IMR-90 (cell line): ENCODE measurements around the gene LTF. TPM values are rescaled to one million over a fixed set of nuclear protein-coding genes. Genes with fewer than 3 reads are reported as not detected.

Source experiments
- ATAC-seq: fragments of 200-7000 bp; cut with Tn5 transposase; 2 replicates; pipeline ENCODE4 v1.9.1; 2020; ENCODE audit warnings: low read depth, mild to moderate bottlenecking, moderate library complexity
- BruUV-seq: library from RNA; stranded (reverse); fragments of 400-500 nt; replicated peaks from 2 replicates; lab custom pipeline; 2021; lab: Mats Ljungman, UMichigan
- CTCF ChIA-PET: fragments of 300-600 bp; formaldehyde crosslinking; extraction: SDS; loops from one replicate; lab custom pipeline; 2021; ENCODE audit warnings: antibody characterized with exemption; lab: Yijun Ruan, JAX
- POLR2A ChIA-PET: fragments of 300-600 bp; sonication (Branson Sonifier 250); formaldehyde crosslinking; loops from one replicate; lab custom pipeline; 2022; ENCODE audit warnings: antibody characterized with exemption; ENCODE audit not compliant: unreplicated experiment; lab: Charles Lee
- DNase-seq: peaks from one replicate; pipeline ENCODE4 v3.0.0; 2013
- H2AFZ ChIP-seq: replicated peaks from 2 replicates; pipeline ENCODE3; 2013; ENCODE audit warnings: low read length, mild to moderate bottlenecking; ENCODE audit not compliant: poor library complexity
- H2AK5ac ChIP-seq: 2 replicates; pipeline ENCODE4 v1.6.1; 2013; ENCODE audit warnings: low read depth, low read length, inconsistent platforms
- H2AK9ac ChIP-seq: replicated peaks from 2 replicates; pipeline ENCODE3; 2013; ENCODE audit warnings: mild to moderate bottlenecking, low read depth, low read length, moderate library complexity; ENCODE audit not compliant: poor library complexity
- H2BK120ac ChIP-seq: 2 replicates; pipeline ENCODE4 v1.6.1; 2013; ENCODE audit warnings: low read depth, low read length, inconsistent platforms
- H2BK15ac ChIP-seq: 3 replicates; pipeline ENCODE4 v1.6.1; 2013; ENCODE audit warnings: low read depth, low read length, inconsistent platforms
- H2BK20ac ChIP-seq: 2 replicates; pipeline ENCODE4 v1.6.1; 2013; ENCODE audit warnings: low read depth, mild to moderate bottlenecking, inconsistent platforms, low read length, moderate library complexity
- H2BK5ac ChIP-seq: 2 replicates; pipeline ENCODE4 v1.6.1; 2013; ENCODE audit warnings: mild to moderate bottlenecking, low read depth, low read length, inconsistent platforms; ENCODE audit not compliant: poor library complexity, severe bottlenecking
- H3K14ac ChIP-seq: replicated peaks from 2 replicates; pipeline ENCODE4 v1.6.1; 2013; ENCODE audit warnings: low read depth, low read length, inconsistent platforms
- H3K18ac ChIP-seq: 2 replicates; pipeline ENCODE4 v1.6.1; 2013; ENCODE audit warnings: low read depth, low read length, control low read depth
- H3K23ac ChIP-seq: 2 replicates; pipeline ENCODE4 v1.6.1; 2013; ENCODE audit warnings: low read depth, low read length, inconsistent platforms
- H3K27ac ChIP-seq: 2 replicates; pipeline ENCODE4 v1.5.1; 2013; ENCODE audit warnings: mild to moderate bottlenecking, control low read depth, low read length; ENCODE audit not compliant: insufficient read depth
- H3K27me3 ChIP-seq: 2 replicates; pipeline ENCODE4 v1.6.1; 2013; ENCODE audit warnings: low read length; ENCODE audit not compliant: control insufficient read depth, insufficient read depth
- H3K36me3 ChIP-seq: 2 replicates; pipeline ENCODE4 v1.6.1; 2013; ENCODE audit warnings: low read length, mixed read lengths; ENCODE audit not compliant: control insufficient read depth, insufficient read depth
- H3K4ac ChIP-seq: 2 replicates; pipeline ENCODE4 v1.6.1; 2013; ENCODE audit warnings: low read depth, low read length, inconsistent platforms
- H3K4me1 ChIP-seq: 2 replicates; pipeline ENCODE4 v1.6.1; 2013; ENCODE audit warnings: low read length, mixed read lengths; ENCODE audit not compliant: control insufficient read depth, insufficient read depth
- H3K4me2 ChIP-seq: 2 replicates; pipeline ENCODE4 v1.6.1; 2013; ENCODE audit warnings: low read depth, mild to moderate bottlenecking, control low read depth, low read length, moderate library complexity
- H3K4me3 ChIP-seq: 2 replicates; pipeline ENCODE4 v1.5.1; 2013; ENCODE audit warnings: low read depth, mild to moderate bottlenecking, control low read depth, low read length, moderate library complexity; ENCODE audit not compliant: insufficient read depth
- H3K56ac ChIP-seq: 2 replicates; pipeline ENCODE4 v1.6.1; 2013; ENCODE audit warnings: low read length, inconsistent platforms; ENCODE audit not compliant: insufficient read depth; ENCODE audit errors: extremely low read depth
- H3K79me1 ChIP-seq, 2 experiments: 2 replicates each; pipeline ENCODE4 v1.6.1; 2013; ENCODE audit warnings: low read length in 2 of 2, inconsistent platforms in 1 of 2, low read depth in 1 of 2
- H3K9ac ChIP-seq: 2 replicates; pipeline ENCODE4 v1.6.1; 2013; ENCODE audit warnings: low read depth, low read length, control low read depth
- H3K9me1 ChIP-seq: 2 replicates; pipeline ENCODE4 v1.6.1; 2013; ENCODE audit warnings: low read length, inconsistent platforms; ENCODE audit not compliant: insufficient read depth
- H3K9me3 ChIP-seq: 2 replicates; pipeline ENCODE4 v1.6.1; 2013; ENCODE audit warnings: low read length; ENCODE audit not compliant: control insufficient read depth, insufficient read depth
- H4K20me1 ChIP-seq: 2 replicates; pipeline ENCODE4 v1.6.1; 2013; ENCODE audit warnings: low read length, inconsistent platforms; ENCODE audit not compliant: insufficient read depth
- H4K5ac ChIP-seq: 2 replicates; pipeline ENCODE4 v1.6.1; 2013; ENCODE audit warnings: mild to moderate bottlenecking, low read depth, low read length, control low read depth
- H4K8ac ChIP-seq, 2 experiments: 2 replicates each; pipeline ENCODE4 v1.6.1; 2013; ENCODE audit warnings: low read depth in 2 of 2, low read length in 2 of 2, control low read depth in 1 of 2, inconsistent platforms in 1 of 2
- H4K91ac ChIP-seq: 2 replicates; pipeline ENCODE4 v1.6.1; 2013; ENCODE audit warnings: low read depth, low read length, inconsistent platforms; ENCODE audit not compliant: insufficient read depth
- BHLHE40 ChIP-seq: fragments of 150-350 bp; IDR thresholded peaks from 2 replicates; pipeline ENCODE4 v1.6.1; 2016; ENCODE audit warnings: mild to moderate bottlenecking, low read depth, low read length
- ELK1 ChIP-seq: fragments of 150-350 bp; IDR thresholded peaks from 2 replicates; pipeline ENCODE4 v1.6.1; 2016; ENCODE audit warnings: low read depth, mild to moderate bottlenecking, low read length, moderate library complexity, borderline replicate concordance
- MAFK ChIP-seq: IDR thresholded peaks from 2 replicates; pipeline ENCODE4 v1.6.1; 2012; ENCODE audit warnings: low read depth, low read length, improper control_type of control experiment
- MAZ ChIP-seq: IDR thresholded peaks from 2 replicates; pipeline ENCODE4 v1.6.1; 2012; ENCODE audit warnings: low read depth, mild to moderate bottlenecking, low read length, improper control_type of control experiment, moderate library complexity, borderline replicate concordance
- NFE2L2 ChIP-seq: fragments of 150-350 bp; IDR thresholded peaks from 2 replicates; pipeline ENCODE4 v1.6.1; 2016; ENCODE audit warnings: low read depth, mild to moderate bottlenecking, low read length
- RAD21 ChIP-seq: IDR thresholded peaks from 2 replicates; pipeline ENCODE4 v1.6.1; 2012; ENCODE audit warnings: low read length, improper control_type of control experiment
- WGBS, 2 experiments: methylation state at CpG; one replicate each; pipeline versions ENCODE4 v1.1.5 to v1.1.7; 2013; ENCODE audit warnings: missing lambda C conversion rate in 2 of 2; ENCODE audit not compliant: insufficient read length in 1 of 2; ENCODE audit errors: extremely low coverage in 2 of 2; 5-methylcytosine and 5-hydroxymethylcytosine counted together
- dilution Hi-C: fragments of 300-500 bp; cut with HindIII; formaldehyde crosslinking; loops from one replicate; pipeline ENCODE4 v1.14.3; 2018; ENCODE audit warnings: low sequenced_read_pairs; ENCODE audit not compliant: unreplicated experiment
- in situ Hi-C: fragments of 300-500 bp; cut with MboI; formaldehyde crosslinking; loops from 3 replicates; pipeline ENCODE4 v1.14.3; 2019; ENCODE audit warnings: low sequenced_read_pairs, inconsistent platforms, mixed read lengths
- intact Hi-C: fragments of 100-400 bp; cut with micrococcal nuclease; formaldehyde crosslinking; loops from 2 replicates; pipeline ENCODE4 v1.10.0; 2022
- polyA plus RNA-seq, 3 experiments: library from polyadenylated mRNA; depleted of rRNA; stranded (reverse); fragments of >200 nt; gene quantifications; 2 replicates each; pipeline ENCODE4 v1.2.3, GENCODE V29; 2012; ENCODE audit warnings: low replicate concordance in 1 of 3
- total RNA-seq: library from RNA; depleted of rRNA; stranded (reverse); fragments of >200 nt; gene quantifications from 2 replicates; pipeline ENCODE4 v1.2.3, GENCODE V29; 2012

LTF gene
- total and polyA plus RNA-seq, 2 of the 4 experiments (the other 2 are of a cell fraction) = not detected

GRCh38 chr3:46406788-46407611 is 57.7 kb downstream of the LTF start, which contains the start of the genes CCR5AS and CCRL2:
Gene CCR5AS (minus strand): TSS chr3:46407066.
Gene CCRL2 (plus strand): TSS chr3:46407259. CDS start chr3:46408080, 821 bp downstream.
- Histone ChIP-seq H3K9me1 (peaks cover 8% of the 10 kb centered on the region), H3K79me1 (peaks cover 0 to 4% of the 10 kb centered on the region in 2 experiments; a peak in 1 of 4 replicates), H2BK15ac (peak within 1 kb of the TSS; percentile 46; the same call in 2 of the 3 replicates), H3K18ac (peak within 1 kb of the TSS; percentile 69), H2BK5ac (peak within 1 kb of the TSS; percentile 22), H3K9ac (no peak within 1 kb of the TSS; the same call in 1 of the 2 replicates), H4K5ac (peak within 1 kb of the TSS; percentile 92), H3K27me3 (no peaks in the 10 kb centered on the region), H4K20me1 (no peaks in the 10 kb centered on the region), H2BK20ac (peak within 1 kb of the TSS; percentile 73), H2AK5ac (peak within 1 kb of the TSS; percentile 98), H3K4me1 (peaks cover 19% of the 10 kb centered on the region), H3K4me3 (no peak within 1 kb of the TSS), H3K23ac (peak within 1 kb of the TSS; percentile 68; the same call in 1 of the 2 replicates), H3K9me3 (no peaks in the 10 kb centered on the region), H2BK120ac (peak within 1 kb of the TSS; percentile 85), H3K14ac (peak within 1 kb of the TSS; percentile 83), H2AK9ac (peak within 1 kb of the TSS; percentile 44), H3K4me2 (peak within 1 kb of the TSS; percentile 60), H3K4ac (peak within 1 kb of the TSS; percentile 92), H2AFZ (peak within 1 kb of the TSS; percentile 89), H4K8ac (peak within 1 kb of the TSS; percentile 85 to 93), H3K27ac (peak within 1 kb of the TSS; percentile 4; the same call in 1 of the 2 replicates), H3K36me3 (no peaks in the 10 kb centered on the region), H3K56ac (no peak within 1 kb of the TSS), H4K91ac (peak within 1 kb of the TSS; percentile 89)
- CTCF ChIA-PET = interaction anchor here (0.6 kb wide), 1 partner anchor 20 kb away, joined by 3 read pairs; no protein-coding TSS in a partner anchor
- 49% methylated on average over 9 of the region's 20 CpGs; no CpG with 5 or more reads in 1 of the 2 experiments for WGBS, 2 experiments
- DNase-seq = peak; percentile 69
- intact Hi-C loops (no loop called here), dilution Hi-C loops (no loop called here), in situ Hi-C loops (no loop called here)
- TF ChIP-seq ELK1 = no peak
- TF ChIP-seq MAFK = no peak
- TF ChIP-seq RAD21 = no peak
- no peak for TF ChIP-seq NFE2L2
- no peak for TF ChIP-seq MAZ
- no peak for TF ChIP-seq BHLHE40
- POLR2A ChIA-PET = no interaction called here
- no peak; the same call in none of the 2 replicates for ATAC-seq
- BruUV-seq = no TSS peak
